HL-60/S4 treated with retinoic acid at 250 ng/mL for 4 days and 3 days (cell line): ENCODE results near the gene SMKR1.

ENCODE experiments used
- in situ Hi-C: fragments of 300-500 bp; cut with MboI; formaldehyde crosslinking; loops from 2 replicates; pipeline ENCODE4 v1.7.0; 2022; ENCODE audit warnings: low sequenced_read_pairs

Gene SMKR1

GRCh38 chr7:129501760-129502707, at the start of gene SMKR1:
TSS of gene SMKR1 (plus strand) at chr7:129502531. CDS start at chr7:129502825, 294 bp downstream.
- in situ Hi-C loops: no loop called here

GRCh38 chr7:129452589-129453231, 49.6 kb upstream of the SMKR1 start:
- in situ Hi-C loops: no loop called here

GRCh38 chr7:129453510-129454248, 48.7 kb upstream of the SMKR1 start:
- in situ Hi-C loops: no loop called here

GRCh38 chr7:129454249-129454551, 48.1 kb upstream of the SMKR1 start:
- in situ Hi-C loops: no loop called here

- in situ Hi-C loops: no loop called here
Observed at GRCh38 chr7:129456421-129456820, 45.9 kb upstream of the SMKR1 start.

- in situ Hi-C loops: no loop called here
Observed at GRCh38 chr7:129457101-129457500, 45.2 kb upstream of the SMKR1 start.

- in situ Hi-C loops: no loop called here
Observed at GRCh38 chr7:129458171-129458570, 44.2 kb upstream of the SMKR1 start.

- in situ Hi-C loops: no loop called here
Observed at GRCh38 chr7:129461809-129462208, 40.5 kb upstream of the SMKR1 start.

- in situ Hi-C loops: no loop called here
Observed at GRCh38 chr7:129462420-129462819, 39.9 kb upstream of the SMKR1 start.

GRCh38 chr7:129464194-129464593, 38.1 kb upstream of the SMKR1 start:
- in situ Hi-C loops: no loop called here

GRCh38 chr7:129465080-129465479, 37.3 kb upstream of the SMKR1 start:
- in situ Hi-C loops: no loop called here

- in situ Hi-C loops: no loop called here
Observed at GRCh38 chr7:129466796-129467195, 35.5 kb upstream of the SMKR1 start.

- in situ Hi-C loops: no loop called here
Observed at GRCh38 chr7:129468087-129468486, 34.2 kb upstream of the SMKR1 start.

- in situ Hi-C loops: no loop called here
Observed at GRCh38 chr7:129468547-129468946, 33.8 kb upstream of the SMKR1 start.

GRCh38 chr7:129469930-129470329, 32.4 kb upstream of the SMKR1 start:
- in situ Hi-C loops: loop anchor here (10.0 kb wide), 1 partner anchor 105 kb away; no protein-coding TSS in a partner anchor

GRCh38 chr7:129470411-129470810, 31.9 kb upstream of the SMKR1 start:
- in situ Hi-C loops: loop anchor here (10.0 kb wide), 1 partner anchor 106 kb away; no protein-coding TSS in a partner anchor

GRCh38 chr7:129471402-129471827, 30.9 kb upstream of the SMKR1 start:
- in situ Hi-C loops: loop anchor here (10.0 kb wide), 1 partner anchor 107 kb away; no protein-coding TSS in a partner anchor

- in situ Hi-C loops: loop anchor here (10.0 kb wide), 1 partner anchor 111 kb away; no protein-coding TSS in a partner anchor
Observed at GRCh38 chr7:129475931-129476330, 26.4 kb upstream of the SMKR1 start.

GRCh38 chr7:129476398-129476797, 25.9 kb upstream of the SMKR1 start:
- in situ Hi-C loops: loop anchor here (10.0 kb wide), 1 partner anchor 112 kb away; no protein-coding TSS in a partner anchor

GRCh38 chr7:129479831-129480230, 22.5 kb upstream of the SMKR1 start:
- in situ Hi-C loops: loop anchor here (10.0 kb wide), 1 partner anchor 115 kb away; no protein-coding TSS in a partner anchor
